Measurements from ENCODE around the gene FAM107B. TPM values are rescaled to one million over a fixed set of nuclear protein-coding genes. Genes with fewer than 3 reads are reported as not detected.

Gene FAM107B
- total RNA-seq, 1 donor = 30.0 TPM

- DNase-seq (ENCODE audit: insufficient read length, low spot score, missing footprints) = no peak
- Histone ChIP-seq H3K4me2 (ENCODE audit: insufficient read depth, low read length) (no peak overlapping the region), H4K20me1 (ENCODE audit: insufficient read depth, low read length) (no peaks in the 10 kb centered on the region), H3K4me3 (ENCODE audit: insufficient read depth, low read length) (no peak overlapping the region), H2AFZ (ENCODE audit: low read length) (no peak overlapping the region), H3K36me3 (ENCODE audit: insufficient read depth, low read length) (no peaks in the 10 kb centered on the region), H3K9me3 (ENCODE audit: low read depth, low read length) (no peaks in the 10 kb centered on the region), H3K27ac (ENCODE audit: low read depth, low read length) (no peak overlapping the region), H3K4me1 (ENCODE audit: insufficient read depth, low read length) (peaks cover 8% of the 10 kb centered on the region), H3K27me3 (ENCODE audit: insufficient read depth, low read length) (no peaks in the 10 kb centered on the region), H3K79me2 (ENCODE audit: insufficient read depth, low read length) (no peaks in the 10 kb centered on the region)
- TF ChIP-seq CTCF (IDR thresholded peaks at IDR 0.05; ENCODE audit: extremely low read depth, low read depth, low read length) = no peak
These were observed 87.4 kb downstream of the FAM107B start for GRCh38 chr10:14687340-14687739.

DNA sequence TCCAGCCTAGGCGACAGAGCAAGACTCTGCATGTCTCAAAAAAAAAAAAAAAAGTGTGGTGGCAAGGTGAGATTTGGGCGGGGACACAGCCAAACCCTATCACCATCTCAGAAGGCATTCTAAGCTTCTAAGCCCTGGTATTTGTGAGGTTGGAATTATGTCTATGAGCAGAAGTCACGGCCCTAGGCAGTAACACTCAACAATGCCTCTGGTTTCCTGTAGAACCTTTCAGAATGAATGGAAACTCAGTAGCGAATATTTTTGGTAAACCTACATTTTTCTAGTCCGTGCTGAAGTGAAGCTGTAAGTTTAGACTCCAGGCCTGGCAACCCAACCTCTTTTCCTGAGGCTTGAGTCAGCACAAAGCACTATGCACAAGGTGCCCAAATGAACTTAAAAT, 88.3 kb downstream of the FAM107B start:
- H3K27ac ChIP-seq (ENCODE audit: low read depth, low read length) = no peak overlapping the region
- TF ChIP-seq CTCF (IDR thresholded peaks at IDR 0.05; ENCODE audit: extremely low read depth, low read depth, low read length) = no peak
- no peaks in the 10 kb centered on the region for H3K27me3 ChIP-seq (ENCODE audit: insufficient read depth, low read length)
- no peaks in the 10 kb centered on the region for H3K36me3 ChIP-seq (ENCODE audit: insufficient read depth, low read length)
- peaks cover 8% of the 10 kb centered on the region for H3K4me1 ChIP-seq (ENCODE audit: insufficient read depth, low read length)
- H4K20me1 ChIP-seq (ENCODE audit: insufficient read depth, low read length) = no peaks in the 10 kb centered on the region
- no peak overlapping the region for H3K4me3 ChIP-seq (ENCODE audit: insufficient read depth, low read length)
- H3K9me3 ChIP-seq (ENCODE audit: low read depth, low read length) = no peaks in the 10 kb centered on the region
- no peak overlapping the region for H3K4me2 ChIP-seq (ENCODE audit: insufficient read depth, low read length)
- H2AFZ ChIP-seq (ENCODE audit: low read length) = no peak overlapping the region
- no peaks in the 10 kb centered on the region for H3K79me2 ChIP-seq (ENCODE audit: insufficient read depth, low read length)
- DNase-seq (ENCODE audit: insufficient read length, low spot score, missing footprints) = no peak

DNA sequence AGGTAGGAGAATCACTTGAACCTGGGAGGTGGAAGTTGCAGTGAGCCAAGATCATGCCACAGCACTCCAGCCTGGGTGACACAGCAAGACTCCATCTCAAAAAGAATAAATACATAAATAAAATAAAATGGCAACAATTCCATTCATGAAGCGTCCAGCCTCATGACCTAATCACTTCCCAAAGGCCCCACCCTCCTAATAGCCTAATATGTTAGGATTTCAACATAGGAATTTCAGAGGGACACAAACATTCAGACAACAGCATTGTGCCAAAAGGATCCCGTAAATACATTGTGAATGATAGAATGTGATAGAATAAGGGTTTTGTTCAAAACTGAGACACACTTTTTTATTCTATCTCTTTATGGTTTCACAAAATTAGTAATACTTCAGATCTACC, 90.3 kb downstream of the FAM107B start:
- H4K20me1 ChIP-seq (ENCODE audit: insufficient read depth, low read length) = no peaks in the 10 kb centered on the region
- peaks cover 8% of the 10 kb centered on the region for H3K4me1 ChIP-seq (ENCODE audit: insufficient read depth, low read length)
- DNase-seq (ENCODE audit: insufficient read length, low spot score, missing footprints) = no peak
- H3K4me2 ChIP-seq (ENCODE audit: insufficient read depth, low read length) = no peak overlapping the region
- no peak overlapping the region for H3K27ac ChIP-seq (ENCODE audit: low read depth, low read length)
- no peak overlapping the region for H3K4me3 ChIP-seq (ENCODE audit: insufficient read depth, low read length)
- no peaks in the 10 kb centered on the region for H3K79me2 ChIP-seq (ENCODE audit: insufficient read depth, low read length)
- H3K9me3 ChIP-seq (ENCODE audit: low read depth, low read length) = no peaks in the 10 kb centered on the region
- H3K27me3 ChIP-seq (ENCODE audit: insufficient read depth, low read length) = no peaks in the 10 kb centered on the region
- H2AFZ ChIP-seq (ENCODE audit: low read length) = no peak overlapping the region
- no peaks in the 10 kb centered on the region for H3K36me3 ChIP-seq (ENCODE audit: insufficient read depth, low read length)
- no peak for TF ChIP-seq CTCF (IDR thresholded peaks at IDR 0.05; ENCODE audit: extremely low read depth, low read depth, low read length)

DNA sequence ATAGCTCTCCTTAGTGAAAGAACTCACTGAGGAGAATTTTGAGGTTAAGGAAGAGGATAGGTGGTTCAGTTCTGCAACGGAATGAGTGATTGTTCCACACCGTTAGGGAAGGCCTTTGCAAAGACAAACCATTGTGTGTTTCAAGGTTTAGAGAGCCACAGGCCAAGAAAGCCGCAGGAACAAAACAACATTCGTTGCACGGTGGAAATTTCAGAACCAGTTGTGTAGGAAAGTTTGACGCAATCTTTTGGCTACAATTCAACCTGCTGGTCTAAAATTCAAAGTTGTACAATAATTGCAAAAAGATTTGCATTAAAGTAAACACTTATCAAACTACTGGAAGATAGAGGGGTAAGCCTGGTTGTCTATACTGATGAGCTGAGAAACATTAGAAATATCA, 91.4 kb downstream of the FAM107B start:
- Histone ChIP-seq H3K27me3 (ENCODE audit: insufficient read depth, low read length) (no peaks in the 10 kb centered on the region), H2AFZ (ENCODE audit: low read length) (no peak overlapping the region), H3K9me3 (ENCODE audit: low read depth, low read length) (no peaks in the 10 kb centered on the region), H3K4me1 (ENCODE audit: insufficient read depth, low read length) (peaks cover under 1% of the 10 kb centered on the region), H3K36me3 (ENCODE audit: insufficient read depth, low read length) (no peaks in the 10 kb centered on the region), H3K79me2 (ENCODE audit: insufficient read depth, low read length) (no peaks in the 10 kb centered on the region), H4K20me1 (ENCODE audit: insufficient read depth, low read length) (no peaks in the 10 kb centered on the region), H3K4me3 (ENCODE audit: insufficient read depth, low read length) (no peak overlapping the region), H3K4me2 (ENCODE audit: insufficient read depth, low read length) (no peak overlapping the region), H3K27ac (ENCODE audit: low read depth, low read length) (no peak overlapping the region)
- no peak for DNase-seq (ENCODE audit: insufficient read length, low spot score, missing footprints)
- no peak for TF ChIP-seq CTCF (IDR thresholded peaks at IDR 0.05; ENCODE audit: extremely low read depth, low read depth, low read length)

Measured in osteoblast (primary cell).